NCI-H2227 treated with DMSO at 0.1 percent for 48 hours (cell line): ENCODE measurements around the gene ATP6V0C.
A peak's percentile ranks its signal among the peaks of the same experiment; 100 is the strongest.
"Not testable (repeated sequence)": the region's sequence is repeated elsewhere in the genome, so short reads cannot be mapped to it uniquely, and the experiment has no call there.

Experiments used
- DNase-seq: peaks from one replicate; lab custom pipeline; 2025; lab: John Stamatoyannopoulos, UW

Gene ATP6V0C

DNA sequence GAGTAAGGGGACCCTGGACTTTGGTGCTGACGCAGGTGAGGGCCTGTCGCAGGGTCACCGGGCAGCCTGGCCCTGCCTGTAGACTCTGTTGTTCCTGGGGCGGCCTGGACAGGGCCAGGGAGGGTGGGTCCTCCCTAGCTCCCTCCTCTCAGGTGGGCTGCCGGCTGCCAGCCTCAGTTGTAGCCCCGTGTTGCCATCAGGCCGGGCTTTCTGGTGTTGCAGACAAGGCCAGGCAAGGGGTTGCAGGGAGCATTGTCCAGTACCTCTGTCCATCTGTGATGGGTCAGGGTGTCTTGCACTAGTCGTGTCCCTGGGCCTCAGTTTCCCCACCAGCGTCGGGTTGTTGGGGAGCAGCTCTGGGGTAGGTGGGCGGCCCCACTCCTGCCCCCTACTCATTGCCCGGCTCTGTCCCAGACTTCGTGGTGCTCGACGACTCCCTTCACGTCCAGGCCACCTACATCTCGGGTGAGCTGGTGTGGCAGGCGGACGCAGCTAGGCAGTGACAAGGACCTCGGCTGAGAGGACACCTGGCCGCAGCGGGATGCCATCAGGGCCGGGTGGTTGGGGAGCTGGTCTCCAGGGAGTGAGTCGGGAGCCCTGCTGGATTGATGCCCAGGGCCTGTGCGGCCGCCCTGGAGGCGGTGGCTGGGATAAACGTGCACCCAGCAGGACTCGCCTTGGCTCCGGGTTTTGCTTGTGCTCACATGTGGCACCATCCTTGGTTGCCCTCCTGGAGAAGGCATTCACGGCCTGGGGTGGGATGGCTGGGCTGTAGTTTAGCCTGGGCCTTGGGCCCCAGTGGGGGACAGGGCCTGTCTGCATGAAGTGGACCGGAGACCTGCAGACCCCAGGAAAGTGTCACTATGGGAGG lies 15.5 kb downstream of the ATP6V0C start:
- no peak for DNase-seq

DNA sequence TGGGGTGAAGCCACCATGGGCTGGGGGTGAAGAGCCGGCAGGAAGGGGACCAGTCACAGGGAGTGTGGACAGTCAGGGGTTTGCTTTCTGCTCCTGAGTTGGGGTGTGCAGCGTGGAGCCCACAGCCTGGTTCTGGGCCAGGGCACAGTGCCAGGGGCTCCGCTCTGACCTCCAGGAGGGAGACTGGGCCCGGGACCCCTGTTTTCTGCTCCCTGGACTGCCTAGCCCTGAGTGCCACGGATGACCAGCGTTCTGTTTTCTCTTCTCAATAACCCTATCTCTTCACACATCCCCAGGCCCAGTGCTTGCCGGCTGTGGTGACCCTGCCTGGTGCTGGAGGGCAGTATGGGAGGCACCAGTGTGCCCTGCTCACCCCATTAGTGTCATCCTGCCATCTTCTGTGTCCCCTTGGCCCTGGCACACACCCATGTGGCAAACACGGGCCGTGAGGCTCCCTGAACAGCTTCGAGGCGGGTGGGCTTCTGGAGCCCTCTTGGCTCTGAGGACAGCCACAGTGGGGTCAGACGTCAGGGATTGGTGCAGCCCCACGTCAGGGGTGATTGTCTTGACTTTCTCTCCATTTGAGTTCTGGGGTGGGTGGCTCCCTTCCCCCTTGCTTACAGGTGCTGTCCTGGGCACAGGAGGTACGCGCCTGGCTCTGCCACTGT lies 16.3 kb downstream of the ATP6V0C start:
- DNase-seq, result no peak

DNA sequence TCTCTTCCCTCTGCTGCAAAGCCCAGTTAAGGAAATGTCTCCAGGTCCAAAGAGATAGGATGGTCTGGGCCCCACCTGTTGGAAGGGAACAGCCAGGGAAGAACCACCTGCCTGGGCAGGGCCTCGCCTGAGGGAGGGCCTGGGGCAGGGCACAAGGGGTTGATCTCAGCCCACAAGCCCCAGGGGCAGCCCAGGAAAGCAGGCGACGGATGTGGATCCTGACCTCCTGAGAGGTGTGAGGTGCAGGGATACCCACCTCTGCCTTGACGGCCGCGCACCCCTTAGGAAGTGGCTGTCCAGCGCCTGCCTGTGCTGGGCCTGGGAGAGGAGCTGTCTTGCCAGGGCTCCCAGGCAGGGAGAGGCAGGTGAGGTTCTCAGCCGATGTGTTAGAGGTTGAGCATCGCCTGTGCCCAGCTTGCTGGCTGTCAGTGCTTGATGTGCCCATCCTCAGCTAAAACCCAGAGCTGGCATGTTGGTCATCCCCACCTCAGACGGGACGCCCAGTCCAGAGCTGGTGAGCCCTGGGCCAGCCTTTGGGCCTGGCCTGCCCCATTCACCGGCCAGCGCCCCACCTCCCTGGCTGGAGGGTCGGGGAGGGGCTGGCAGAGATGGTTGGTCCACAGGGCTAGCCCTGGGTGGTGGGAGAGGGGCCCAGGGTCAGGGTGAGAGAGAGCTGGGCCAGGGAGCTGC lies 17.0 kb downstream of the ATP6V0C start:
- no peak for DNase-seq

DNA sequence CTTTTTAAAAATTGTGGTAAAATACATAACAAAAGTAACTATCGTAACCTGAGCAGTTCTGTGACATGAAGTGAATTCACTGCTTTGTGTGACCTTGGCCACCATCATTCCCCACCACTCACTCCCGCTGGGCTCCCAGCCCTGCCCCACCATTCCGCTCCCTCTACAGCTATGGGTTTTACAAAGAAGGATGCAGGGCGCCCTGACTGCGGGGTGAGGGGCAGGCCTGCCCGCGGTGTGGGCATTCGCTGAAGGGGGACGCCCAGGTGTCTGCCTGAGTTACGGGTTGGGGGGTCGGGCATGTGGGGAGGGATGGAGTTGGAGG lies 17.6 kb downstream of the ATP6V0C start, which contains the start of gene CEMP1:
CEMP1 (minus strand) TSS at position 38 of the 325 bp plus-strand sequence. CDS start 335 bp downstream, outside the sequence.
- no peak for DNase-seq

DNA sequence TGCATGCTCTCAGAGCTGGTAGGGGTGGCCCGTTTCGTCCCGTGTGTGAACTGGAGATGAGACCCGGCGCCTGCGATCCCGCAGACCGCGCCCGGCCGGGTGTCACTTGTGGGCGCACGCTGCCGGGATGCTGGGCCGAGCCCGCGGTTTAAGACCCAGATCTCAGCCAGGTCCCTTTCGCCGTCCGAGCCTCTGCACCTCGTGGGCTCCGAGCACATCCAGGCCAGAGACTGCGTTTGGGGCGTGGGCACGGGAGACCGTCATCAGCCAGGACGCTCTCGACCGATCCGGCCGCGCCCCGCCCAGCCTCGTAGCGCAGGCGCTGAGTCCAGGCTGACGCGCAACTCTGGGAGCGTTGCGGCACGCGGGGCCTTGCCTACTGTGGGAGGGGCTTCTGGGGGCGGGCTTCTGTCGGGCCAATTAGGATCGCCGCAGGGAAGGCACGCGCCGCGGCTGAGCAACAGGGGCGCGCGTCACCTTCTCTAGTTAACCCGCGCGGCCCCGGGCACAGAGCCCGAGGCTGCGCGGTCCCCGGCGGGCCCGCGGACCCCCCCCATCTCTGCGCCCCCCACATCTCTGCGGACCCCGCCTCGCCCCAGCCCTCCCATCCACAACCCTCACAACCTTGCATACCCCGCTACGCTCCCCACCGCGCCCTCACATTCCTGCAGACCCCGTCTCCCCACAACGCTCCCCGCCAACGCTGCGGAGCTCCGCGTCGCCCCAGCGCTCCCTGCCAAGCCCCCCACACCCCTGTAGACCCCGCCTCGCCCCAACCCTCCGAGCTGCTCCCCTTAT lies 18.1 kb downstream of the ATP6V0C start:
- peak; percentile 90 for DNase-seq

DNA sequence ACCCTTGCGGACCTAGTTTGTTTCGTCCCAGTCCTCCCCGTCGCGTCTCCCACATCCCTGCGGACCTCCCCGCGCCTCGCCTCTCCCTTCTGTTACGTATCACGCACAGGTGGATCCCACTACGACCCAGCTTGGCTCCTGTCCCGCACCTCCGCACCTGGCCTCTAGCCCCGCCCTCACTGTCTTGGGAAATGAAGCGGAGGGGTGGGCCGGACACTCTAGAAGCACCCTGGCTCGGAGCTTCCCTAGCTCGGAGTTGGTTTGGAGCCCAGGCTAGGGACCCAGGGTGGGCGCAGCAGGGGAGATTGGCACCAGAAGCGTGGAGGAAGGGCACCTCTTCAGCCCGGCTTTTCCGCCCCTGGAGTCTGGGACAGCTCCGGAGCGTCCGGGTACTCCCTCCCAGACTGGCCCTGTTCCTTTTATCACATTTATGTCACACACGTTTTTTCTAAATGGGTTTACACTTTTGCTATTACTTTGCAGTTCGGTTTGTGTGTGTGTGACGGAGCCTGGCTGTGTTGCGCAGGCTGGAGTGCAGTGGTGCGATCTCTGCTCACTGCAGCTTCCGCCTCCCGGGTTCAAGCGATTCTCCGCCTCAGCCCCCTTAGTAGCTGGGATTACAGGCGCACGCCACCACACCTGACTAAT lies 18.9 kb downstream of the ATP6V0C start:
- DNase-seq, result peak; percentile 67

DNA sequence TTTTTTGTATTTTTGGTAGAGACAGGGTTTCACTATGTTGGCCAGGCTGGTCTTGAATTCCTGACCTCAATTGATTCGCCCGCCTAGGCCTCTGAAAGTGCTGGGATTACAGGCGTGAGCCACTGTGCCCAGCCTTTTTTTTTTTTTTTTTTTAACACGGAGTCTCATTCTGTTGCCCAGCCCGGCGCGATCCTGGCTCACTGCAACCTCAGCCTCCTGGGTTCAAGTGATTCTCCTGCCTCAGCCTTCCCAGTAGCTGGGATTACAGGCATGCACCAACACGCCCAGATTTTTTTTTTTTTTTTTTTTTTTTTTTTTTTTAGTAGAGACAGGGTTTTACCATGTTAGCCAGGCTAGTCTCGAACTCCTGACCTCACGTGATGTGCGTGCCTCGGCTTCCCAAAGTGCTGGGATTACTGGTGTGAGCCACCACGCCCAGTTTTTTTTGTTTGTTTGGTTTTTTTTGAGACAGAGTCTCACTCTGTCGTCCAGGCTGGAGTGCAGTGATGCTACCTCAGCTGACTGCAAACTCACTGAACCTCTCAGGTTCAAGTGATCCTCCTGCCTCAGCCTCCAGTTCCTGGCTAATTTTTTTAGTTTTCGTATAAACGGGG lies 19.5 kb downstream of the ATP6V0C start:
- DNase-seq, result not testable (repeated sequence)

DNA sequence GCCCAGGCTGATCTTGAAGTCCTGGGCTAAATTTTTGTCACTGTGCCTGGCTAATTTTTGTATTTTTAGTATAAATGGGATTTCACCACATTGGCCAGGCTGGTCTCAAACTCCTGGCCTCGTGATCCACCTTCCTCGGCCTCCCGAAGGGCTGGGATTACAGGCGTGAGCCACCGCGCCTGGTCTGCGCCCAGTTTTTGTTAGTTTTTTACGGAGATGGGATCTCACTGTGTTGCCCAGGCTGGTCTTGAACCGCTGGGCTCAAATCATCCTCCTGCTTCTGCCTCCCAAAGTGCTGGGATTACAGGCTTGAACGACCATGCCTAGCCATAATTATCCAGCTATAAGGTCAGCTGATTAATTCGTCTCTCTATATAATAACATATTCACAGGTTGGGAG lies 20.2 kb downstream of the ATP6V0C start:
- no peak for DNase-seq

DNA sequence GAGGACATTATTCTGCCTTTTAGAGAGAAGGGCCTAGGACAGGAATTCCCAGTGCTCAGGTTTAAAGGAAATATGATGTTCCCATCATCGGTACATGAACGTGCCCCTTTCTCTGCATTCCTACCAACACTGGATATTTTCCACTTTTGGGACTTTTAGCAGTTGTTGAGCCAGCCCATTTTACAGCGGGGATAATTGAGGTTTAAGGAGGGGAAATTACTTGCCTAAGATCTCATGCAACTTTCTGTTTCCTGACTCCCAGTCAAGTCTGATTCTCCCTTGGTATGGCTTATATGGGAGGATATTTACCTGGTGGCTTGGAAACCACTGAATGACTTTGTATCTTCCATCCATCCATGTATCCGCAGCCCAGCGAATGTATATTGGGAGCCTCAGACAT lies 20.6 kb downstream of the ATP6V0C start:
- DNase-seq, result not testable (repeated sequence)

DNA sequence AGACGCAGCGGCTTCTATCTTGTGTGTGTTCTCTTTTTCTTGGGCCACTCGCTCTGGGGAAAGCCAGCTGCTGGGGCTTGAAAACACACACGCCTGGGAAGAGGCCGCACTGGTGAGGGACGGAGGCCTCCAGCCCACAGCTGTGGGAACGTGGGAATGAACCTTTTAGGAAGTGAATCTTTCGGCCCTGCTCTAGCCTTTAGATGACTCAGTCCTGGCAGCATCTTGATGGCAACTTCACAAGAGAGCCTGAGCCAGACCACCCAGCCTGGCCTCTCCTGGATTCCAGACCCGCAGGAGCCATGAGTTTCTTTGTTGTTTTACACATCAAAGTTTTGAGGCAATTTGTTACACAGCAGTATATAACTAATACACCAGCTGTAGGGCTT lies 21.9 kb downstream of the ATP6V0C start:
- no peak for DNase-seq

DNA sequence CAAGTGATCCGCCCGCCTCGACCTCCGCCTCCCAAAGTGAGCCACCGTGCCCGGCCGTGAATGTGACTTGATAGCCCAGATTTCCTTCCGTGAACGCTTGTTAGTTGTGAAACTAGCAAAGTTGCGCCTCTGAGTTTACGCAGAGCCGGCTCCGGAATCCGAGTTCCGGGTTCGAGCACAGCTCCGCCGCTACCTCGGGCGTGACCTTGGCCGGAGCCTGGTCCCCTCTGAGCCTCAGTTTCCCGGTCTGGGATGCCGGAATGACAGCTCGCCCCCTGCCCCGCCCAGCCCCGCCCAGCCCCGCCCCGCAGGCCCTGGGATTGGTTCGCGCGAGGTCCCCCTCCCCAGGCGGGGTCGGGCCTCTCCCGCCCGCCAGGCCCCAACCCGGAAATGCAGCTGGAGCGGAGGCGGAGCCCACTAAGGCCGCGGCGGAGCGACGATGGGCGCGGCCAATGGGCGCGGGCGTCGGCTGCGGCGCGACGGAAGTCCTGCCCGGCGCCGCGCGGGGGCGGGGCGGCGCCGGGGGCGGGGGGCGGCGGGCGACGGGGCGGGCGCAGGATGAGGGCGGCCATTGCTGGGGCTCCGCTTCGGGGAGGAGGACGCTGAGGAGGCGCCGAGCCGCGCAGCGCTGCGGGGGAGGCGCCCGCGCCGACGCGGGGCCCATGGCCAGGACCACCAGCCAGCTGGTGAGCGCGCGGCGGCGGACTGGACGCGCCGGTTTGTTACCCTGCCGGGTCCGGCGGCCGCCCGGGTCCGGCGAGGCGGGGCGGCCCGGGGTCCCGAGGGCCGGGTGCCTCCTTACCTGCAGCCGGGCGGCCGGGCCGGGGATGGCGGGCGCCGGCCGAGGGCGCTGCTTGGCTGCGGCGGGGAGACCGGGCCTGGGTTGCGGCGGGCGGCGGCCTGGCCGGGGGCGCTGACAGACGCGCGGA lies 24.0 kb downstream of the ATP6V0C start, which contains the start of gene PDPK1:
PDPK1 (plus strand) TSS at position 571 of the 929 bp plus-strand sequence; CDS start at position 663, 92 bp downstream.
- peak; percentile 90 for DNase-seq

DNA sequence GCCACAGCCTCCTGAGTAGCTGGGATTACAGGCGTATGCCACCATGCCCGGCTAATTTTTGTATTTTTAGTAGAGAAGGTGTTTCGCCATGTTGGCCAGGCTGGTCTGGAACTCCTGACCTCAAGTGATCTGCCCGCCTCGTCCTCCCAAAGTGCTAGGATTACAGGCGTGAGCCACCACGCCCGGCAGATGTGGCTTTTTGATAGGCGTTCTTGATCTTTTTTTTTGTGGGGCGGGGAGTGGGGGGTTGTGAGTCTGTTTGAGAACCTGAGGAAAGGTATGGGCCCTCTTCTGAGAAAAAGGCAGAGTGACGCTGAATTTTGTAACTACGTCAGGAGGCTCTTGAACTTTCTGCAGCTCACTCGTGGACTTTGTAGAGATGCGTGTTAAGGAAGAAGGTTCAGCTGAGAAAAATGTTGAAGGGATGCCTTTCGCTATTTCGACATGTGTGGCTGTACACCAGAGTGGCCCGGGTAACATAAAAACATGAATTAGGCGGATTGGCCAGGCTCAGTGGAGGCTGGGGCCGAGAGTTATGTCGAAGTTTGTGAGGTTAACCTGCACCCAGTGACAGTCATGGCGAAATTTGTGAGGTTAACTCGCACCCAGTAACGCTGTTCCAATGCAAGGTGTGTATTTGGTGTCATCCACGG lies 25.6 kb downstream of the ATP6V0C start:
- not testable (repeated sequence) for DNase-seq

DNA sequence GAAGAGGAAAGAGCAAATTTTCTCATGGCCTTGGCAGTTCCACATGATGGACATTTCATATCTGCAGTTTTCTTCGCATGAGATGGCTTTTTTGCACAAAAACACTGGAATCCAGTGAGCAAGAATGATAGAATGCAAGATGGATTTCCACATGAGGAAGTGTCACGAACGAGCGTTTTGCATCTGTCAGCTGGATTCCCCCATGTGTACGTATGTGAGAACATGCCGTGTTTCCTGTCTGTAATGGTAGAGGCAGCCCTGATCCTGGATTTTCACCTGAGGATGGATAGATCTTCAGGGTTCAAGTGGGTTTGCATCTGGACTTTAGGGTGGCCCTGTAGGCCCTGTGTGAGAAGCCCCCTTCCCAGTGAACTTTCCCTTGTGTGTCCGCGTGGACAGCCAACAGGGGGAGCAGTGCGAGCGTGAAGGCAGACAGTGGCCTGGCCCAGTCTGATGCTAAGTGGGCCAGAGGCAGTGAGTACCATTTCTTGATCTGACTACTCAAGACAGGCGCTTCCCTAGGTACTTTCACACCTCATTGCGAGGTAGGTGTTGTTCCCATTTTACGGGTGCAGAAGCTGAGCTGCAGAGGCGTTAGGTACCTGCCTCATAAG lies 26.2 kb downstream of the ATP6V0C start:
- DNase-seq, result not testable (repeated sequence)

DNA sequence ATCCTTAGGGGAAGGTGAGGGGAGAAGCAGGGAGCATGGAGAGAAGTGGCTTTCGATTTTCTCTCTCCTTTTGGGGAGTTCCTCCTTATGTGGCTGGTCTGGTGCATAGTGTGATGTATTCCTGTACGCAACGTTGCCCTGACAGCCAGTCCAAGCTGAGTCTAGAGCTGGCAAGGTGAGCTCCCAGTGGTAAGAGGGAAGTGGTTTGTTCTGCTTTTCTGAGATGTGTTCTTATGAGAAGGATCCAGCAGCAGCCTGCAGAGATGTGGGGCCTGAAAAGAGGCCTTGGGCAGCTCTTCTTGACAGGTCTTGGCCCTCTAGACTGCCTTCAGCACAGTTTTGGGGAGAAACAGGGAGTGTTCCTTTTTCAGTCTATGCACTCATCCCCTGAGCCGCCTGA lies 27.2 kb downstream of the ATP6V0C start:
- not testable (repeated sequence) for DNase-seq

DNA sequence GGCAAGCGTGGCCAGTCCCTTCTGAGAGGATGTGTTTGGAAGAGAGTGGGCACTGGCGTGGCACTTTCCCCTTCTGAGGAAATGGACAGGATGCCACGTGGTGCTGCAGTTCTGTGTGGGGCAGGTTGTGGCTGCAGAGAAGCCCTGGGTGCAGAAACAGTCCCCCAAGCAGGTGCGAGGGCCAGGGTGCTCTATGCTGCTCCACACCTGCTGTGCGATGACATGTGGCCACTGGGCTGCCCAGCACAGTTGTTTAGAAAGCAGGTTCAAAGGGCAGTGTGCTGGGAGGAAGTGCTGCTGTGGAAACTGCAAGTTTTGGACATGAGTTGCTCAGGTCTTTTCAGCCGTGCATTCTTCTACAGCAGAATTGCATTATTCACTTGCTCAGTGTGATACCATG lies 27.7 kb downstream of the ATP6V0C start:
- not testable (repeated sequence) for DNase-seq

DNA sequence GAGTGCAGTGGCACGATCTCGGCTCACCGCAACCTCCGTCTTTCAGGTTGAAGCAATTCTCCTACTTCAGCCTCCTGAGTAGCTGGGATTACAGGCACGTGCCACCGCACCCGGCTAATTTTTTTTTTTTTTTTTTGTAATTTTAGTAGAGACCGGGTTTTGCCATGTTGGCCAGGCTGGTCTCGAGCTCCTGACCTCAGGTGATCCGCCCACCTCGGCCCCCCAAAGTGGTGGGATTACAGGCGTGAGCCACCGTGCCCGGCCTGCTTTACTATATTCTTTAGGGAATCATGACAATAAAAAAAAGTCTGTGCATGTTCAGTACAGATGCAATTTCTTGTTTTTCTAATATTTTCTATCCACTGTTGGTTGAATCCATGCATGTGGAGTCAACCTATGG lies 30.0 kb downstream of the ATP6V0C start:
- DNase-seq, result not testable (repeated sequence)

DNA sequence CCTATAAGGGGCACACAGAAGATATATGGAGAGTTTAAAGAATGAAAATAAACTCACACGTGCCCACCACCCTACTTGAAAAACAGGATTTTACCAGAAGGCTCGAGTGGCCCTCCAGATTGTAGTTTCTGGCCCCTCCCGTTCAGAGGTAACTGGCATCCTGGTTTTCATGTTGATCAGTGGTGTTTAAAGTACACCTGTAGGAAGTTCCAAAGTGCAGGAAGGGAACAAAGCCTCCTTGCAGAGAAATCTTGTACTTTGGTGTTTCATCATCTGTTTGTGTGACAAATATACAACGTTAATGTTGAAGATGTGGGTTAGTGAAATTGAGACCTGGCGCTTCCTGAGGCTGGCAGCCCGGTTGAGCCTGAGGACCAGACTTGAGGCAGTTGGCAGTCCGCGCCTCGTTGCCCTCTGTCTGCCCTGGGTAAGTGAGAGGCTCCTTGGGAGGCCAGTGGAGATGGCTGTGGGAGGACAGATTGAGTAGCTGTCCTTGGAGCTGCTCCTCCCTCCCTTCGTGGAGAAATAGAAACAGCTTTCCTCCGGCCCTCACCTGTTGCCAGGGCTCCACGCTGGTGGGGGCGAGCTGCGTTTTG lies 36.6 kb downstream of the ATP6V0C start:
- DNase-seq, result not testable (repeated sequence)

DNA sequence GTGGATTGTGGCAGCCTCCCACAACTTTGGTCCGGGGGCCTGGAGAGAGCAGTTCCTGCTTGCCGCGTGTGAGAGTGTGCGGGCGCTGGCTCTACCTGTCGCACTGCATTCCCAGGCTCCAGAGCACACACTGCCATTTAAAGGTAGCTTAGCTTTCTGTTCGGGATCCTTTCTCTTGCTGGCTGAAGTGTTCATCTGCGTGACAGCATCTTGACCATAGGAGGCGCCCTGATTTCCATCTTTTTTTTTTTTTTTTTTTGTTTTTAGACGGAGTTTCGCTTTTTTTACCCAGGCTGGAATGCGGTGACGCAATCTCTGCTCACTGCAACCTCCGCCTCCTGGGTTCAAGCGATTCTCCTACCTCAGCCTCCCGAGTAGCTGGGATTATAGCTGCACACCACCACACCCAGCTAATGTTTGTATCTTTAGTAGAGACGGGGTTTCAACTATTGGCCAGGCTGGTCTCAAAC lies 37.7 kb downstream of the ATP6V0C start:
- not testable (repeated sequence) for DNase-seq
